ENCODE results near the gene DTNA. TPM values are rescaled to one million over a fixed set of nuclear protein-coding genes. Genes with fewer than 3 reads are reported as not detected.

Gene DTNA
- total and polyA plus RNA-seq, 12 donors = 6.3 to 43.9 (median 22.3) TPM

GRCh38 chr18:34702814-34703213 lies 7.3 kb upstream of the DTNA start:
- DNase-seq = no peak
- H3K27me3 ChIP-seq = no peaks in the 10 kb centered on the region
- no peak for TF ChIP-seq POLR2A (IDR thresholded peaks at IDR 0.05)
- TF ChIP-seq, protein P1, sequence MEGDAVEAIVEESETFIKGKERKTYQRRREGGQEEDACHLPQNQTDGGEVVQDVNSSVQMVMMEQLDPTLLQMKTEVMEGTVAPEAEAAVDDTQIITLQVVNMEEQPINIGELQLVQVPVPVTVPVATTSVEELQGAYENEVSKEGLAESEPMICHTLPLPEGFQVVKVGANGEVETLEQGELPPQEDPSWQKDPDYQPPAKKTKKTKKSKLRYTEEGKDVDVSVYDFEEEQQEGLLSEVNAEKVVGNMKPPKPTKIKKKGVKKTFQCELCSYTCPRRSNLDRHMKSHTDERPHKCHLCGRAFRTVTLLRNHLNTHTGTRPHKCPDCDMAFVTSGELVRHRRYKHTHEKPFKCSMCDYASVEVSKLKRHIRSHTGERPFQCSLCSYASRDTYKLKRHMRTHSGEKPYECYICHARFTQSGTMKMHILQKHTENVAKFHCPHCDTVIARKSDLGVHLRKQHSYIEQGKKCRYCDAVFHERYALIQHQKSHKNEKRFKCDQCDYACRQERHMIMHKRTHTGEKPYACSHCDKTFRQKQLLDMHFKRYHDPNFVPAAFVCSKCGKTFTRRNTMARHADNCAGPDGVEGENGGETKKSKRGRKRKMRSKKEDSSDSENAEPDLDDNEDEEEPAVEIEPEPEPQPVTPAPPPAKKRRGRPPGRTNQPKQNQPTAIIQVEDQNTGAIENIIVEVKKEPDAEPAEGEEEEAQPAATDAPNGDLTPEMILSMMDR (IDR thresholded peaks at IDR 0.05) = no peak
- peaks cover 4 to 9% of the 10 kb centered on the region in 2 donors for H3K4me1 ChIP-seq (replicated peaks in 1 of 2)
- no peak overlapping the region for H3K27ac ChIP-seq
- 91 to 96% (median 93%) methylated on average over 3 of the region's 3 CpGs for WGBS, 4 donors
- no peak overlapping the region for H3K4me3 ChIP-seq
- intact Hi-C loops (cut with DNase I) = no loop called here
- no peaks in the 10 kb centered on the region for H3K9me3 ChIP-seq (replicated peaks in 1 of 3)
- no peaks in the 10 kb centered on the region for H3K36me3 ChIP-seq (replicated peaks in 1 of 2)

DNA sequence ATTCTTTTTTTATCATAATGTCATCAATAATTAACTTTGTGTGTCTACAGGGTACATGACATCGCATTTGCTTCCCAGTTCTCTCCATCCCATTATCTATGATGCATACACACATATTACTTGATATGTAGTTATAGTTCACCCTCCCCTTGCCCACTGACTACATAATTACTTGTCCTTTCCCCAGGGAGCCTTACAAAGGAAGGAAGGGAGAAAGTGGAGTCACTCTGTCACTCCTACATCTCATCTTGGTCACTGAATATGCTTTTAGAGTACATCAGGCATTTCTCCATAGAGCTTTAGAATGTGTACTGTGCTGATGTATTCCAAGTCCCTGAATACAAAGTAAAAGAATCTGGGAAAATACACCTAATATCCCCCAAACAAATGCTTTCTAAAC lies 6.0 kb upstream of the DTNA start:
- no peaks in the 10 kb centered on the region for H3K36me3 ChIP-seq (replicated peaks in 1 of 2)
- no peaks in the 10 kb centered on the region for H3K9me3 ChIP-seq (replicated peaks in 1 of 3)
- no peaks in the 10 kb centered on the region for H3K27me3 ChIP-seq
- H3K4me1 ChIP-seq (replicated peaks in 1 of 2) = peaks cover 16 to 22% of the 10 kb centered on the region in 2 donors
- TF ChIP-seq, protein P1 (IDR thresholded peaks at IDR 0.05) = no peak
- no peak for TF ChIP-seq POLR2A (IDR thresholded peaks at IDR 0.05)
- H3K4me3 ChIP-seq = no peak overlapping the region
- no peak overlapping the region for H3K27ac ChIP-seq
- intact Hi-C loops (cut with DNase I) = no loop called here
- no peak for DNase-seq
- 93 to 100% (median 96%) methylated on average over 1 of the region's 1 CpG for WGBS, 4 donors

DNA sequence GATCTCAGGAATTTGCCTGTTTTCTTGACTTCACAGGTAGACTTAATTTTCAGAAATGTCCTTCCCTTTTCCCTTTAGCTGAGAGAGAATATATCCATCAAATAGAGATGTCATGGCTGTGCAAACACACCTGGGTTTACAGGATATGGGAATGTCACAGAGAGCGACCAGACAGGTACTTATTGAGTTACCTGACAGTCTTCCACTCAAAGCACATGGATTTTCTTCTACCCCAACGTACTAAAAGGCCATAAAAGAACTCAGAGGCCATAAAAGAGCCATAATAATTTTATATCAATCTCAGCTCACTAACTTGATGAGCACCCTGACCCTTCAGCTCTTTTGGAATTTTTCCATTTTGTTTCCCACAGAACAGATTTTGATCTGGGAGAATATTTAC lies 5.3 kb upstream of the DTNA start:
- intact Hi-C loops (cut with DNase I) = no loop called here
- Histone ChIP-seq H3K27ac (no peak overlapping the region), H3K9me3 (replicated peaks in 1 of 3) (no peaks in the 10 kb centered on the region), H3K4me3 (no peak overlapping the region), H3K27me3 (no peaks in the 10 kb centered on the region), H3K4me1 (replicated peaks in 1 of 2) (peaks cover 23 to 29% of the 10 kb centered on the region in 2 donors), H3K36me3 (replicated peaks in 1 of 2) (no peaks in the 10 kb centered on the region)
- TF ChIP-seq POLR2A (IDR thresholded peaks at IDR 0.05) = no peak
- TF ChIP-seq, protein P1 (IDR thresholded peaks at IDR 0.05) = no peak
- 88 to 91% (median 89%) methylated on average over 2 of the region's 2 CpGs for WGBS, 4 donors
- DNase-seq = no peak

GRCh38 chr18:34707670-34708069 lies 2.4 kb upstream of the DTNA start:
- H3K27ac ChIP-seq = peak overlapping the region in 3 of 5 donors; percentile 53 to 71 (median 70)
- 18 to 23% (median 21%) methylated on average over 4 of the region's 4 CpGs for WGBS, 4 donors
- no peaks in the 10 kb centered on the region for H3K27me3 ChIP-seq
- peak overlapping the region in 1 of 4 donors; percentile 8 for H3K4me3 ChIP-seq
- H3K4me1 ChIP-seq (replicated peaks in 1 of 2) = peaks cover 23 to 43% of the 10 kb centered on the region in 2 donors
- peak; percentile 70 to 87 (median 78) for DNase-seq
- TF ChIP-seq, protein P1 (IDR thresholded peaks at IDR 0.05) = no peak
- no peak for TF ChIP-seq POLR2A (IDR thresholded peaks at IDR 0.05)
- no peaks in the 10 kb centered on the region for H3K36me3 ChIP-seq (replicated peaks in 1 of 2)
- no peaks in the 10 kb centered on the region for H3K9me3 ChIP-seq (replicated peaks in 1 of 3)
- intact Hi-C loops (cut with DNase I) = no loop called here

Measured in adrenal gland (tissue), 12 donors.